VCaP (cell line): Measurements from ENCODE around the gene HOXA6.

Source experiments
- H3K27ac ChIP-seq: fragments of 450-650 bp; 2 replicates; pipeline ENCODE4 v1.5.1; 2017
- TF ChIP-seq, protein P1 (sequence below): fragments of 450-650 bp; conservative IDR thresholded peaks from 2 replicates; pipeline ENCODE4 v1.5.1; 2017; ENCODE audit warnings: mild to moderate bottlenecking, moderate library complexity

The HOXA6 gene

GRCh38 chr7:27169658-27170425, 22.3 kb upstream of the HOXA6 start:
- peak overlapping the region; percentile 99 for H3K27ac ChIP-seq
- TF ChIP-seq, protein P1, sequence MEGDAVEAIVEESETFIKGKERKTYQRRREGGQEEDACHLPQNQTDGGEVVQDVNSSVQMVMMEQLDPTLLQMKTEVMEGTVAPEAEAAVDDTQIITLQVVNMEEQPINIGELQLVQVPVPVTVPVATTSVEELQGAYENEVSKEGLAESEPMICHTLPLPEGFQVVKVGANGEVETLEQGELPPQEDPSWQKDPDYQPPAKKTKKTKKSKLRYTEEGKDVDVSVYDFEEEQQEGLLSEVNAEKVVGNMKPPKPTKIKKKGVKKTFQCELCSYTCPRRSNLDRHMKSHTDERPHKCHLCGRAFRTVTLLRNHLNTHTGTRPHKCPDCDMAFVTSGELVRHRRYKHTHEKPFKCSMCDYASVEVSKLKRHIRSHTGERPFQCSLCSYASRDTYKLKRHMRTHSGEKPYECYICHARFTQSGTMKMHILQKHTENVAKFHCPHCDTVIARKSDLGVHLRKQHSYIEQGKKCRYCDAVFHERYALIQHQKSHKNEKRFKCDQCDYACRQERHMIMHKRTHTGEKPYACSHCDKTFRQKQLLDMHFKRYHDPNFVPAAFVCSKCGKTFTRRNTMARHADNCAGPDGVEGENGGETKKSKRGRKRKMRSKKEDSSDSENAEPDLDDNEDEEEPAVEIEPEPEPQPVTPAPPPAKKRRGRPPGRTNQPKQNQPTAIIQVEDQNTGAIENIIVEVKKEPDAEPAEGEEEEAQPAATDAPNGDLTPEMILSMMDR: no peak

DNA sequence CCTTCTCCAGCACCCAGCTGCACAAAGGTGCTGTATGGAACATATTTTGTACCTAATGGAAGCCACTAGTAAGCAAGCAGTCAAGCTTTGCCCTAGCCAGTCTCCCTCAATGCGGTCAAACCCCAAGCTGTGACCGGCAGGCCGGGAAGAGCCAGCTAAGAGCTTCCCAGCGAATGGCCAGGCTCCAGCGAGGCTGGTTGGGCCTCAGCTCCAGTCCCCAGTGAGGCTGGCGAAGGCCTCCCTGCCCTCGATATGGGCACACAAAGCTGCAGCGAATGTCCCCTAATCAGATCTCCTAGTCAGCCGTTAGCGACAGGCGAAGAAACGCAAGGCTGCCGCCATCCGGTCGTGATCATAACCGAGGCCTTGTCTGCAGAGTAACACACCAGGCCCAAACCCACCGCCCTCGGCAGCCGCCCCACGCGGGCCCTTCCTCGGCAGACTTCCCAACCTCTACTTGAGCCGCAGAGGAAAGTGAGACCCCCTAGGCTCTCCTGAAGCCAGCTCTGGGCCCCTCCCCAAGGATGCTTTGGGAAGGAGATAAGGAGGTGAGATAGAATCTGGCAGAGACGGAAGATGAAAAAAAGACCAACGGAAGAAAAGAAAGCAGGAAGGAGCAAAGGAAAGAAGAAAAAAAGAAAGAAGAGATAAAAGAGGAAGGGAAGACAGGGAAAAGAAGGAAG, 20.8 kb upstream of the HOXA6 start:
- H3K27ac ChIP-seq: peak overlapping the region; percentile 99

DNA sequence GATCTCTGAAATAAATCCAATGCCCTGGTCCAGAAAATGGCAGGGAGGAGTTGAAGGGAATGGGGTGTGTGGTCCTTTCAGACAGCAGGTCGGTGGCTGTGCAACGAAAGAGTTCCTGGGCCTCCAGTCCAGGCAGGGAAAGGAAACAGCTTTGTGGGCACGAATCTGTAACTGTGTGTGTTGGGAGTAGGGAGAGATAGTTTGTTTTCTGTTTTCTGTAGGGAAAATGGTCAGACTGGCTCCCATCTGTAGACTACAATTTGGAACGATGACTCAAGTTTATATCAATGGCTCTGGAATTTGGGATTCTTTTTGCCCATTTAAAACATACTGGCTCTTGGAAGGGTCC, 20.3 kb upstream of the HOXA6 start:
- peak overlapping the region; percentile 99 for H3K27ac ChIP-seq
- TF ChIP-seq, protein P1: no peak

More for the DNA sequence above, 20.8 kb upstream of the HOXA6 start:
- TF ChIP-seq, protein P1: no peak; the same call in 1 of the 2 replicates

GRCh38 chr7:27166531-27167505, 19.2 kb upstream of the HOXA6 start:
- TF ChIP-seq, protein P1: no peak
- H3K27ac ChIP-seq: peak overlapping the region; percentile 99

DNA sequence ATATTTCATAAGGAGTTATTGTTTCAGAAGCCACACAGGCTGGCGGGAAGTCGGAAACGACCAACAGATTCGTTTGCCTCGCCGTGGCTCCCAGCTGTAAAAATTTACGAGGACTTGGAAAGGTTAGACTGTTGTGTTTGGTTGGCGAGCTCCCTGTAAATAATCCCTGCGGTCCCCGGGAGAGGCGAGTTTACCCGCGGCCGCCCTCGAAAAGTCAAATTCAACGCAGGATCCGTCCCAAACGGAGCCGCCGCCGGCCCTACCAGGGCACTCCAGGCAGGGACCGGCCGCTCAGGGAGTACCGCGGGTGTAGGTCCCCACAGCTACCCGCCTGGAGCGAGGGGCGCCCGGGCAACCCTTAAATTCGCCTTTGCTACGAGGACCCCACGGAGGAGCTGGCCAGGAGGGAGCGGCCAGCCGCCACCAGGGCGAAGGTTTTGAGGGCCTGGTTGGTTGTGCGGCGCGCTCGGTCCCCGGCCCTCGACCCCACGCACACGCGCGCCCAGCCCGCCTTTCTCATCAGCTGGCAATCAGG, 18.5 kb upstream of the HOXA6 start:
- peak overlapping the region; percentile 99 for H3K27ac ChIP-seq

GRCh38 chr7:27165089-27165995, 17.8 kb upstream of the HOXA6 start, which contains the start of gene HOXA9:
Gene HOXA9, minus strand, starts transcription at chr7:27165537. Its CDS starts 80 bp downstream, at chr7:27165457.
- H3K27ac ChIP-seq: peak within 1 kb of the TSS; percentile 99

More for the DNA sequence above, 18.5 kb upstream of the HOXA6 start:
- TF ChIP-seq, protein P1: no peak

More at GRCh38 chr7:27165089-27165995, 17.8 kb upstream of the HOXA6 start, which contains the start of gene HOXA9:
- TF ChIP-seq, protein P1: no peak
